ACC112 (cell line): ENCODE data around the gene ARMC9.
"Not testable (repeated sequence)": the region's sequence is repeated elsewhere in the genome, so short reads cannot be mapped to it uniquely, and the experiment has no call there.

Experiments used
- H2AFZ ChIP-seq: fragments of 200-600 bp; sonication (generic); one replicate; pipeline ENCODE4 v1.6.0; 2017; ENCODE audit warnings: antibody characterized with exemption, low read length; ENCODE audit not compliant: unreplicated experiment
- H3K27ac ChIP-seq: fragments of 200-600 bp; sonication (generic); 2 replicates; pipeline ENCODE4 v1.5.1; 2014; ENCODE audit warnings: low read depth, mild to moderate bottlenecking, antibody characterized with exemption, low read length, moderate library complexity
- H3K27me3 ChIP-seq: fragments of 200-600 bp; sonication (generic); 2 replicates; pipeline ENCODE4 v1.6.1; 2014; ENCODE audit warnings: mild to moderate bottlenecking, antibody characterized with exemption, low read length, moderate library complexity, mixed read lengths; ENCODE audit not compliant: insufficient read depth
- H3K36me3 ChIP-seq: fragments of 200-600 bp; sonication (generic); 2 replicates; pipeline ENCODE4 v1.6.1; 2016; ENCODE audit warnings: mild to moderate bottlenecking, antibody characterized with exemption, low read length, moderate library complexity, mixed read lengths; ENCODE audit not compliant: insufficient read depth
- H3K4me1 ChIP-seq: fragments of 200-600 bp; sonication (generic); one replicate; pipeline ENCODE4 v1.6.1; 2016; ENCODE audit warnings: low read length, mixed read lengths; ENCODE audit not compliant: insufficient read depth, unreplicated experiment, control insufficient read depth
- H3K4me3 ChIP-seq: fragments of 200-600 bp; sonication (generic); 2 replicates; pipeline ENCODE4 v1.5.1; 2014; ENCODE audit warnings: mild to moderate bottlenecking, low read depth, low read length
- H3K79me2 ChIP-seq: fragments of 200-600 bp; sonication (generic); one replicate; pipeline ENCODE4 v1.6.0; 2016; ENCODE audit warnings: low read length; ENCODE audit not compliant: control insufficient read depth, unreplicated experiment, insufficient read depth

Gene ARMC9

GRCh38 chr2:231299267-231299666 is 100.8 kb downstream of the ARMC9 start:
- H3K4me1 ChIP-seq = peaks cover 4% of the 10 kb centered on the region
- no peak overlapping the region for H3K4me3 ChIP-seq
- no peak overlapping the region for H2AFZ ChIP-seq
- H3K27ac ChIP-seq = no peak overlapping the region
- no peaks in the 10 kb centered on the region for H3K27me3 ChIP-seq
- H3K79me2 ChIP-seq = no peaks in the 10 kb centered on the region
- H3K36me3 ChIP-seq = no peaks in the 10 kb centered on the region

GRCh38 chr2:231300020-231300721 is 101.7 kb downstream of the ARMC9 start:
- Histone ChIP-seq H3K79me2 (no peaks in the 10 kb centered on the region), H2AFZ (no peak overlapping the region), H3K27me3 (no peaks in the 10 kb centered on the region), H3K4me1 (peaks cover 4% of the 10 kb centered on the region), H3K4me3 (no peak overlapping the region), H3K27ac (no peak overlapping the region), H3K36me3 (no peaks in the 10 kb centered on the region)

GRCh38 chr2:231300722-231301076 is 102.3 kb downstream of the ARMC9 start:
- Histone ChIP-seq H2AFZ (no peak overlapping the region), H3K4me3 (no peak overlapping the region), H3K27ac (no peak overlapping the region), H3K36me3 (no peaks in the 10 kb centered on the region), H3K27me3 (no peaks in the 10 kb centered on the region), H3K4me1 (peaks cover 4% of the 10 kb centered on the region), H3K79me2 (no peaks in the 10 kb centered on the region)

GRCh38 chr2:231304259-231304658 is 105.8 kb downstream of the ARMC9 start:
- not testable (repeated sequence) for H3K27ac ChIP-seq, H3K36me3 ChIP-seq, H3K4me3 ChIP-seq, H3K79me2 ChIP-seq, H3K4me1 ChIP-seq, H3K27me3 ChIP-seq, H2AFZ ChIP-seq

GRCh38 chr2:231305221-231305620 is 106.8 kb downstream of the ARMC9 start:
- Histone ChIP-seq H3K4me3 (no peak overlapping the region), H2AFZ (no peak overlapping the region), H3K79me2 (no peaks in the 10 kb centered on the region), H3K27me3 (no peaks in the 10 kb centered on the region), H3K27ac (no peak overlapping the region), H3K36me3 (no peaks in the 10 kb centered on the region), H3K4me1 (peaks cover 4% of the 10 kb centered on the region)

GRCh38 chr2:231306791-231307393 is 108.5 kb downstream of the ARMC9 start:
- no peak overlapping the region for H2AFZ ChIP-seq
- H3K4me1 ChIP-seq = no peaks in the 10 kb centered on the region
- no peaks in the 10 kb centered on the region for H3K79me2 ChIP-seq
- no peak overlapping the region for H3K4me3 ChIP-seq
- no peaks in the 10 kb centered on the region for H3K36me3 ChIP-seq
- H3K27me3 ChIP-seq = no peaks in the 10 kb centered on the region
- H3K27ac ChIP-seq = no peak overlapping the region

- no peak overlapping the region for H2AFZ ChIP-seq
- H3K4me3 ChIP-seq = no peak overlapping the region
- no peaks in the 10 kb centered on the region for H3K36me3 ChIP-seq
- H3K79me2 ChIP-seq = no peaks in the 10 kb centered on the region
- no peaks in the 10 kb centered on the region for H3K4me1 ChIP-seq
- no peak overlapping the region for H3K27ac ChIP-seq
- no peaks in the 10 kb centered on the region for H3K27me3 ChIP-seq
These were observed 109.8 kb downstream of the ARMC9 start for GRCh38 chr2:231308219-231308618.

- H3K36me3 ChIP-seq = no peaks in the 10 kb centered on the region
These were observed 110.4 kb downstream of the ARMC9 start for GRCh38 chr2:231308631-231309428.

GRCh38 chr2:231312066-231312465 is 113.6 kb downstream of the ARMC9 start:
- no peaks in the 10 kb centered on the region for H3K4me1 ChIP-seq
- H3K79me2 ChIP-seq = no peaks in the 10 kb centered on the region
- no peak overlapping the region for H2AFZ ChIP-seq
- no peaks in the 10 kb centered on the region for H3K36me3 ChIP-seq
- H3K4me3 ChIP-seq = no peak overlapping the region
- H3K27ac ChIP-seq = no peak overlapping the region
- no peaks in the 10 kb centered on the region for H3K27me3 ChIP-seq

More at GRCh38 chr2:231308631-231309428, 110.4 kb downstream of the ARMC9 start:
- Histone ChIP-seq H2AFZ (no peak overlapping the region), H3K27me3 (no peaks in the 10 kb centered on the region), H3K4me1 (no peaks in the 10 kb centered on the region), H3K79me2 (no peaks in the 10 kb centered on the region), H3K4me3 (no peak overlapping the region), H3K27ac (no peak overlapping the region)

- no peak overlapping the region for H3K27ac ChIP-seq
- H3K79me2 ChIP-seq = no peaks in the 10 kb centered on the region
- no peaks in the 10 kb centered on the region for H3K27me3 ChIP-seq
- no peak overlapping the region for H3K4me3 ChIP-seq
- H2AFZ ChIP-seq = no peak overlapping the region
- no peaks in the 10 kb centered on the region for H3K4me1 ChIP-seq
- peaks cover 3% of the 10 kb centered on the region; the same call in 1 of the 2 replicates for H3K36me3 ChIP-seq
These were observed 117.5 kb downstream of the ARMC9 start for GRCh38 chr2:231315896-231316295.
